ENCODE data around the gene TECPR2. TPM values are rescaled to one million over a fixed set of nuclear protein-coding genes. Genes with fewer than 3 reads are reported as not detected.
A peak's percentile ranks its signal among the peaks of the same experiment; 100 is the strongest.
"Not testable (repeated sequence)": the region's sequence is repeated elsewhere in the genome, so short reads cannot be mapped to it uniquely, and the experiment has no call there.

The TECPR2 gene
- total RNA-seq, 2 donors from 2014 or later = 12.2 to 17.2 TPM

GRCh38 chr14:102532204-102532658 lies 169.5 kb downstream of the TECPR2 start:
- Mint-ChIP-seq H3K27ac (no peak overlapping the region), H3K4me3 (no peak overlapping the region), H3K27me3 (no peaks in the 10 kb centered on the region), H3K4me1 (ENCODE audit: low read depth in 2 of 2) (no peaks in the 10 kb centered on the region), H3K36me3 (no peaks in the 10 kb centered on the region), H3K9me3 (no peaks in the 10 kb centered on the region)
- DNase-seq (ENCODE audit: low spot score) (no peak), ATAC-seq (no peak)

GRCh38 chr14:102537981-102538601 lies 175.3 kb downstream of the TECPR2 start:
- Mint-ChIP-seq H3K4me3 (no peak overlapping the region), H3K4me1 (ENCODE audit: low read depth in 2 of 2) (no peaks in the 10 kb centered on the region), H3K27me3 (peaks cover 0 to 5% of the 10 kb centered on the region in 2 donors), H3K27ac (no peak overlapping the region), H3K36me3 (no peaks in the 10 kb centered on the region), H3K9me3 (no peaks in the 10 kb centered on the region)
- DNase-seq (ENCODE audit: low spot score) = no peak
- no peak for ATAC-seq

GRCh38 chr14:102538602-102539543 lies 176.1 kb downstream of the TECPR2 start:
- ATAC-seq (peak in 1 of 2 donors; percentile 7), DNase-seq (ENCODE audit: low spot score) (no peak)
- no peaks in the 10 kb centered on the region for H3K36me3 Mint-ChIP-seq
- no peaks in the 10 kb centered on the region for H3K9me3 Mint-ChIP-seq
- no peak overlapping the region for H3K4me3 Mint-ChIP-seq
- H3K27ac Mint-ChIP-seq = no peak overlapping the region
- no peaks in the 10 kb centered on the region for H3K4me1 Mint-ChIP-seq (ENCODE audit: low read depth in 2 of 2)
- H3K27me3 Mint-ChIP-seq = peaks cover 2 to 6% of the 10 kb centered on the region in 2 donors

- H3K4me3 Mint-ChIP-seq = no peak overlapping the region
- DNase-seq (ENCODE audit: low spot score) = peak; percentile 12
- no peak for ATAC-seq
Observed at GRCh38 chr14:102539544-102540314, 177.0 kb downstream of the TECPR2 start.

GRCh38 chr14:102540315-102541028 lies 177.7 kb downstream of the TECPR2 start:
- no peak for ATAC-seq
- peak; percentile 60 for DNase-seq (ENCODE audit: low spot score)
- Mint-ChIP-seq H3K9me3 (no peaks in the 10 kb centered on the region), H3K36me3 (no peaks in the 10 kb centered on the region), H3K4me1 (ENCODE audit: low read depth in 2 of 2) (peaks cover 0 to 5% of the 10 kb centered on the region in 2 donors), H3K27me3 (peaks cover 10 to 14% of the 10 kb centered on the region in 2 donors), H3K27ac (no peak overlapping the region), H3K4me3 (no peak overlapping the region)

More at GRCh38 chr14:102539544-102540314, 177.0 kb downstream of the TECPR2 start:
- no peaks in the 10 kb centered on the region for H3K9me3 Mint-ChIP-seq
- H3K36me3 Mint-ChIP-seq = no peaks in the 10 kb centered on the region
- H3K27ac Mint-ChIP-seq = no peak overlapping the region
- H3K27me3 Mint-ChIP-seq = peaks cover 6 to 10% of the 10 kb centered on the region in 2 donors
- H3K4me1 Mint-ChIP-seq (ENCODE audit: low read depth in 2 of 2) = peaks cover 0 to 3% of the 10 kb centered on the region in 2 donors

GRCh38 chr14:102541029-102541491 lies 178.3 kb downstream of the TECPR2 start:
- H3K27me3 Mint-ChIP-seq = peaks cover 16 to 17% of the 10 kb centered on the region in 2 donors
- H3K9me3 Mint-ChIP-seq; H3K36me3 Mint-ChIP-seq; H3K4me1 Mint-ChIP-seq (ENCODE audit: low read depth in 2 of 2); H3K4me3 Mint-ChIP-seq; ATAC-seq; H3K27ac Mint-ChIP-seq: not testable (repeated sequence)
- DNase-seq (ENCODE audit: low spot score) = peak; percentile 46

- H3K4me1 Mint-ChIP-seq (ENCODE audit: low read depth in 2 of 2) = peaks cover 0 to 5% of the 10 kb centered on the region in 2 donors
- no peak overlapping the region for H3K4me3 Mint-ChIP-seq
- H3K36me3 Mint-ChIP-seq = no peaks in the 10 kb centered on the region
- DNase-seq (ENCODE audit: low spot score) = no peak
- ATAC-seq = no peak
- H3K9me3 Mint-ChIP-seq = no peaks in the 10 kb centered on the region
- H3K27ac Mint-ChIP-seq = no peak overlapping the region
- peaks cover 16 to 17% of the 10 kb centered on the region in 2 donors for H3K27me3 Mint-ChIP-seq
Observed at GRCh38 chr14:102541771-102542170, 179.0 kb downstream of the TECPR2 start.

GRCh38 chr14:102544046-102544746 lies 181.5 kb downstream of the TECPR2 start:
- ATAC-seq = no peak
- DNase-seq (ENCODE audit: low spot score) = no peak
- Mint-ChIP-seq H3K27ac (no peak overlapping the region), H3K4me1 (ENCODE audit: low read depth in 2 of 2) (peaks cover 0 to 5% of the 10 kb centered on the region in 2 donors), H3K27me3 (peaks cover 22 to 30% of the 10 kb centered on the region in 2 donors), H3K9me3 (no peaks in the 10 kb centered on the region), H3K4me3 (peak overlapping the region; percentile 10), H3K36me3 (no peaks in the 10 kb centered on the region)

GRCh38 chr14:102544747-102545460 lies 182.2 kb downstream of the TECPR2 start:
- Mint-ChIP-seq H3K27ac (no peak overlapping the region), H3K4me1 (ENCODE audit: low read depth in 2 of 2) (peaks cover 0 to 5% of the 10 kb centered on the region in 2 donors), H3K36me3 (no peaks in the 10 kb centered on the region), H3K9me3 (no peaks in the 10 kb centered on the region), H3K4me3 (no peak overlapping the region), H3K27me3 (peaks cover 22 to 30% of the 10 kb centered on the region in 2 donors)
- ATAC-seq = peak; percentile 52 to 63
- no peak for DNase-seq (ENCODE audit: low spot score)

GRCh38 chr14:102545461-102546265 lies 182.9 kb downstream of the TECPR2 start:
- Mint-ChIP-seq H3K9me3 (no peaks in the 10 kb centered on the region), H3K4me3 (no peak overlapping the region), H3K4me1 (ENCODE audit: low read depth in 2 of 2) (peaks cover 0 to 5% of the 10 kb centered on the region in 2 donors), H3K27ac (no peak overlapping the region), H3K27me3 (peaks cover 22 to 34% of the 10 kb centered on the region in 2 donors), H3K36me3 (no peaks in the 10 kb centered on the region)
- DNase-seq (ENCODE audit: low spot score) = no peak
- ATAC-seq = no peak

- DNase-seq (ENCODE audit: low spot score) (no peak), ATAC-seq (no peak)
- H3K27ac Mint-ChIP-seq = no peak overlapping the region
- H3K27me3 Mint-ChIP-seq = peaks cover 22 to 29% of the 10 kb centered on the region in 2 donors
- H3K36me3 Mint-ChIP-seq = no peaks in the 10 kb centered on the region
- peaks cover 0 to 5% of the 10 kb centered on the region in 2 donors for H3K4me1 Mint-ChIP-seq (ENCODE audit: low read depth in 2 of 2)
- H3K9me3 Mint-ChIP-seq = no peaks in the 10 kb centered on the region
- no peak overlapping the region for H3K4me3 Mint-ChIP-seq
Observed at GRCh38 chr14:102548616-102549240, 186.0 kb downstream of the TECPR2 start.
